ENCODE data around the gene RBPMS2. TPM values are rescaled to one million over a fixed set of nuclear protein-coding genes. Genes with fewer than 3 reads are reported as not detected.

RBPMS2 gene
- total RNA-seq, 1 donor from 2014 or later = not detected

- H3K27me3 Mint-ChIP-seq = no peaks in the 10 kb centered on the region
- no peak overlapping the region for H3K27ac Mint-ChIP-seq
- no peak for DNase-seq
- peaks cover 3% of the 10 kb centered on the region for H3K4me1 Mint-ChIP-seq
- no peaks in the 10 kb centered on the region for H3K36me3 Mint-ChIP-seq (ENCODE audit: low read depth)
- H3K4me3 Mint-ChIP-seq = no peak overlapping the region
- H3K9me3 Mint-ChIP-seq = no peaks in the 10 kb centered on the region
- intact Hi-C loops (cut with micrococcal nuclease) = no loop called here
Observed at GRCh38 chr15:64713592-64713991, 61.8 kb downstream of the RBPMS2 start.

GRCh38 chr15:64712353-64712752, 63.0 kb downstream of the RBPMS2 start:
- H3K9me3 Mint-ChIP-seq = no peaks in the 10 kb centered on the region
- no peak overlapping the region for H3K27ac Mint-ChIP-seq
- DNase-seq = no peak
- intact Hi-C loops (cut with micrococcal nuclease) = no loop called here
- H3K4me3 Mint-ChIP-seq = no peak overlapping the region
- no peaks in the 10 kb centered on the region for H3K4me1 Mint-ChIP-seq
- no peaks in the 10 kb centered on the region for H3K27me3 Mint-ChIP-seq
- H3K36me3 Mint-ChIP-seq (ENCODE audit: low read depth) = no peaks in the 10 kb centered on the region

DNA sequence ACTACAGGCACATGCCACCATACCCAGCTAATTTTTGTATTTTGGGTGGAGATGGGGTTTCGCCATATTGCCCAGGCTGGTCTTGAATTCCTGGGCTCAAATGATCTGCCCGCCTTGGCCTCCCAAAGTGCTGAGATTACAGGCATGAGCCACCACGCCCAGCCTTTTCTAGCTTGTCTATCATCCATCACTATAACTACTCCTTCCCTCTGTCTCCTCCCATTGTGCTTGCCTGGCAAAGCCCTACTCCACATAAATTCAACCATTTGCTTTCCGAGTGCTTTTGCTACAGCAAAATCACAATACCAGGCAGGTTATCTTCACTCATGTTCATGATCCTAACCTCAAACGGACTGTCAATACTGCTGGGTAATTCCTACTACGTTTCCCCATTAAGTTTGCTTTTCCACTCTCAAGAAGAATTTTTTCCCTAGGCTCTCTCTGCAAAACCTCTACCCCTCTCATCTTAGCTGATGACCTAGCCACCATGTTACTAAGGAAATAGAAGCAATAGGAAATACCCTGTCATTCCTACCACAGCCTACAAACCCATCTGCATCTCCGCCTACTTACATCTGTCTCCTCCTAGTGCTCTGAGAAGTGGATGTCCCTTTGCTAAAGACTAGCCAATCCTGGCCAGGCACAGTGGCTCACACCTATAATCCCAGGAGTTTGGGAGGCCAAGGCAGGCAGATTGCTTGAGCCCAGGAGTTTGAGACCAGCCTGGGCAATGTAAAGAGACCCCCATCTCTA, 64.5 kb downstream of the RBPMS2 start:
- no peaks in the 10 kb centered on the region for H3K9me3 Mint-ChIP-seq
- H3K36me3 Mint-ChIP-seq (ENCODE audit: low read depth) = no peaks in the 10 kb centered on the region
- H3K27me3 Mint-ChIP-seq = no peaks in the 10 kb centered on the region
- intact Hi-C loops (cut with micrococcal nuclease) = no loop called here
- DNase-seq = no peak
- H3K4me3 Mint-ChIP-seq = no peak overlapping the region
- H3K27ac Mint-ChIP-seq = no peak overlapping the region
- no peaks in the 10 kb centered on the region for H3K4me1 Mint-ChIP-seq

- no peaks in the 10 kb centered on the region for H3K27me3 Mint-ChIP-seq
- H3K27ac Mint-ChIP-seq = no peak overlapping the region
- peaks cover 3% of the 10 kb centered on the region for H3K36me3 Mint-ChIP-seq (ENCODE audit: low read depth)
- peaks cover 22% of the 10 kb centered on the region for H3K4me1 Mint-ChIP-seq
- intact Hi-C loops (cut with micrococcal nuclease) = no loop called here
- no peak overlapping the region for H3K4me3 Mint-ChIP-seq
- H3K9me3 Mint-ChIP-seq = no peaks in the 10 kb centered on the region
- no peak for DNase-seq
Observed at GRCh38 chr15:64706011-64706911, 69.1 kb downstream of the RBPMS2 start.

DNA sequence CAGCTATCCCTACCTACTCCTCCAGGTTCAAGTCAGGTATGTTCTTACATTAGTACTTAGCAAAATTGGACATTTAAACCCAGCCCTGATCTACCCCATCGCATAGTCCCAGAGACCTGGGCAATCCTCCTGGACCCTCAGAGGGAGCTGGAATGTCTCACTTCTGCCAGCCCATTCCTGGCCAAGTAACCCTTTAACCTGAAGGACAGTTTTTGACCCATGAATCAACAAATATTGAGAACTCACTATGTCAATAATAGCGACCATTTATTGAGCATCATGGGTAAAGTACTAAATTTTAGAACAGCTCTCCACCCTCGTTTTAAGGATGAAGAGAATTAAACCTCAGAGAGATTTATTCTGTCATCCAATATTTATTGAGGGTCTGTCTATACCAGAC, 70.4 kb downstream of the RBPMS2 start:
- H3K4me3 Mint-ChIP-seq = no peak overlapping the region
- no peaks in the 10 kb centered on the region for H3K9me3 Mint-ChIP-seq
- intact Hi-C loops (cut with micrococcal nuclease) = no loop called here
- H3K36me3 Mint-ChIP-seq (ENCODE audit: low read depth) = peaks cover 8% of the 10 kb centered on the region
- no peaks in the 10 kb centered on the region for H3K27me3 Mint-ChIP-seq
- no peak overlapping the region for H3K27ac Mint-ChIP-seq
- no peak for DNase-seq
- H3K4me1 Mint-ChIP-seq = peaks cover 33% of the 10 kb centered on the region

DNA sequence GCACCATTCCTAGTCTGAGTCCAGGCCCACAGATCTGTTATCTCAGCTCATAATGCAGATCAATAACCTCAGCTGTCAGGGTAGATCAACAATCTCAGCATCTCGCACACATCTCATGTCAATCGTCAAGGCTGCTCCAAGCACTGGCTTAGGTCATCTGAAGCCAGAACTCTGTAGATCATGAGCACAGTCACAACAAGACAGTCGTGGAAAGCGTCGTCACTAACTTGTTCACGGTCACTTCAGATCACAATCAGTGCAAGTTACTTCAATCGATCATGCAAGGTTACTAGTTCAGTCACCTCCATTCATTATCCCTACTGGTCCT, 71.8 kb downstream of the RBPMS2 start:
- no peaks in the 10 kb centered on the region for H3K9me3 Mint-ChIP-seq
- H3K27ac Mint-ChIP-seq = peak overlapping the region; percentile 86

GRCh38 chr15:64702816-64703631, 72.4 kb downstream of the RBPMS2 start:
- intact Hi-C loops (cut with micrococcal nuclease) = no loop called here
- DNase-seq = peak; percentile 99
- Mint-ChIP-seq H3K4me1 (peaks cover 51% of the 10 kb centered on the region), H3K27ac (peak overlapping the region; percentile 86), H3K4me3 (peak overlapping the region; percentile 89), H3K27me3 (no peaks in the 10 kb centered on the region), H3K9me3 (no peaks in the 10 kb centered on the region), H3K36me3 (ENCODE audit: low read depth) (peaks cover 12% of the 10 kb centered on the region)

More for the DNA sequence above, 71.8 kb downstream of the RBPMS2 start:
- Mint-ChIP-seq H3K27me3 (no peaks in the 10 kb centered on the region), H3K4me1 (peaks cover 46% of the 10 kb centered on the region), H3K4me3 (peak overlapping the region; percentile 89), H3K36me3 (ENCODE audit: low read depth) (peaks cover 12% of the 10 kb centered on the region)
- no peak for DNase-seq
- intact Hi-C loops (cut with micrococcal nuclease) = no loop called here

DNA sequence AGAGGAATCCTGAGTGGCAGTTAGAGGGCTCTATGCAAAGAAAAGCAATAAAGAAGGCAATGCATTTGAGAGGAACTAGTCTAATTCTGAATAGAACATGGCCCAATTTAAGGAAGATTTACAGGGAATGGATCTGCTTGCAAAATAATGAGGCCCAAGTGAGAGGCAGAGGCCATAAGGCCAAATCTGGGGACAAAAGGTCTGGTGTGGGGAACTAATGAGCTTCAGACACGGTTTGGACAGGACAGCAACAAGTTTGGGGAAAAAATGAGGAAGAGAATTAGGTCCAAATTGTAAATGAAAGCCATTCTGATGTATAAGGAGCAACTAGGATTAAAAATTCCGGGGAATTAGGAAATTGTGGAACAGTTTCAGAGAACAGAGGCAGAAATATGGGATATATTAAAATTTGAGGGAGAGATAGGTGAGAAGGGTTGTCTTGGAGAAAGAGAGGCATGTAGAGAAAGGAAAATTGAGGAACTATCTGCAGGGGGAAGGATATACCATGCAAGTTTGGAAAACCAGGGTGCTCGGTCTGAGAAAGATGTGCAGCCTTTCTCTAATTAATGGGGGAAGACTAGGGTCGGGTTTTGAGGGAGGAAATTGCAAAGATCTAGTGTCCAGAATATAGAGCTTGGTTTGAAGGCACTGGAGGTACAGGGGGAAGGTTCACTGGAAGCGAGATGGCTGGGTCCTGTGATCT, 73.8 kb downstream of the RBPMS2 start:
- intact Hi-C loops (cut with micrococcal nuclease) = loop anchor here (2.0 kb wide), 1 partner anchor 15 kb away; no protein-coding TSS in a partner anchor
- no peak for DNase-seq
- no peaks in the 10 kb centered on the region for H3K27me3 Mint-ChIP-seq
- H3K4me3 Mint-ChIP-seq = peak overlapping the region; percentile 89
- peak overlapping the region; percentile 86 for H3K27ac Mint-ChIP-seq
- H3K4me1 Mint-ChIP-seq = peaks cover 57% of the 10 kb centered on the region
- no peaks in the 10 kb centered on the region for H3K9me3 Mint-ChIP-seq
- peaks cover 14% of the 10 kb centered on the region for H3K36me3 Mint-ChIP-seq (ENCODE audit: low read depth)

DNA sequence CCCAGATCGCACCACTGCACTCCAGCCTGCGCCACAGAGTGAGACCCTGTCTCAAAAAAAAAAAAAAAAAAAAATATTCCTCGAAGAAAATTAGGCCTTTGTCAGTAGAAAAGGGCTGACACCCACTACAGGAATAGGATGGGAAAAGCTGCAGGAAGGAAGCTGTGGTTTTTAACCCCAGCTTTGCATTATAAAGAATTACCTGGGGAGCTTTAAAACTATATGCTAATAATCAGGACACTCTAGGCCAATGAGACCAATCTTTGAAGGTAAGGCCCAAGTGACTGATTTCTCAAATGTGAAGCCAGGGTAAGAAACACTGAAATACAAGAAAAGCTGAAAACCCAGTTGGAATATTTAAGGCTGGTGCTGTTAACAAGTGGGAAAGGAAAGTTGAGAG, 74.3 kb downstream of the RBPMS2 start:
- H3K9me3 Mint-ChIP-seq = no peaks in the 10 kb centered on the region

DNA sequence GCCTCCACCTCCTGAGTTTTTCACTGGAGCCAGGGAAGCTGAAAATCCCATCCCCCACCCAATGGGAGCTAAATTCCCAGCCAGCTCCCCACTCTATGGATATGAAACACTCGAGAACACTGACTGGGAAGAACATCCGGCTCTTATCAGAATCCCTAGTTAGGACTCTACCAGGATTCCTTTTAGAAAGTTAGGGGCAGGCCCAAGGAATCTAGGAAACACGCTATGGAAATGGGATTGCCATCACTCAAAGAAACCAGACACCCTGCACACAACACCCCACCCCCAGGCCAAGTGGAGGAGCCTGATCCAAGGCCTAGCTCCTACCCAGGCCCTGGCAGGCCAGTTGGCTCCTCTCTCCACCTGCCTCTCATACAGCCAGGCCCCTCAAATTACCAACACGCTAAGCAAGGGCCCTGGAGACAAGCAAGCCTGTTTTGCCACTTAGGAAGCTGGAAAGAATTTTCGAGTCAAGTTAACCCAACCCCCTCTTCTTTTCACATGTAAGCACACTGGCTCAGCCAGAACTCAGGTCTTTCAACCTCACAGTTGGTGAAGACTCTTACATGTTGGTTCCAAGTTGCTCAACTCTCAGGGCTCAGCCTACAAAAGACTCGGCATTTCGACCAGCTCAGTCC, 75.5 kb downstream of the RBPMS2 start:
- H3K9me3 Mint-ChIP-seq = no peaks in the 10 kb centered on the region
- H3K4me1 Mint-ChIP-seq = peaks cover 61% of the 10 kb centered on the region
- no peak for DNase-seq
- H3K36me3 Mint-ChIP-seq (ENCODE audit: low read depth) = peaks cover 21% of the 10 kb centered on the region
- intact Hi-C loops (cut with micrococcal nuclease) = loop anchor here (2.0 kb wide), 1 partner anchor 13 kb away; no protein-coding TSS in a partner anchor
- H3K27me3 Mint-ChIP-seq = no peaks in the 10 kb centered on the region
- no peak overlapping the region for H3K27ac Mint-ChIP-seq
- H3K4me3 Mint-ChIP-seq = no peak overlapping the region

More for the DNA sequence above, 74.3 kb downstream of the RBPMS2 start:
- no peak overlapping the region for H3K27ac Mint-ChIP-seq
- H3K36me3 Mint-ChIP-seq (ENCODE audit: low read depth) = peaks cover 14% of the 10 kb centered on the region
- peak overlapping the region; percentile 89 for H3K4me3 Mint-ChIP-seq
- H3K4me1 Mint-ChIP-seq = peaks cover 57% of the 10 kb centered on the region
- no peak for DNase-seq
- intact Hi-C loops (cut with micrococcal nuclease) = loop anchor here (2.0 kb wide), 1 partner anchor 14 kb away; no protein-coding TSS in a partner anchor
- no peaks in the 10 kb centered on the region for H3K27me3 Mint-ChIP-seq

DNA sequence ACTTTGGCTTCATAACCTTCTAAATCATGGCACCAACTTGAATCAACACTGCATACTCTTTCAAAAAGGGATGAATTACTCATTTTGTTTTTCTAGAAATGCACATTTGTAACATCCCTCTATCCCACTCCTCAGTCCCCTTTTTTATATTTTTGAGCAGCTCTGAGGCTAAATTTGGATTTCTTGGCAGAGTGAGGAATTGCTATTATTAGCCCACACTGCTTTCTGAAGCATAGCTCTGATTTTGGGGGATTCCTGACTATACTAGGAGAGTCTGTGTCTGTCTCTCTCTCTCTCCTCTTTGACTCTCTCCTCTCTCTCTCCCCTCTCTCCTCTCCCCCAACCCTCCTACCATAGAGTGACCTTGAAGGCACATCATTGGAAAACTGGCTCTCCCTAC, 76.6 kb downstream of the RBPMS2 start:
- peak overlapping the region; percentile 62 for H3K27ac Mint-ChIP-seq
- H3K4me1 Mint-ChIP-seq = peaks cover 62% of the 10 kb centered on the region
- DNase-seq = no peak
- peaks cover 27% of the 10 kb centered on the region for H3K36me3 Mint-ChIP-seq (ENCODE audit: low read depth)
- no peaks in the 10 kb centered on the region for H3K27me3 Mint-ChIP-seq
- H3K9me3 Mint-ChIP-seq = no peaks in the 10 kb centered on the region
- intact Hi-C loops (cut with micrococcal nuclease) = no loop called here
- H3K4me3 Mint-ChIP-seq = peak overlapping the region; percentile 4

- no peak for DNase-seq
- Mint-ChIP-seq H3K27me3 (no peaks in the 10 kb centered on the region), H3K9me3 (no peaks in the 10 kb centered on the region), H3K36me3 (ENCODE audit: low read depth) (peaks cover 32% of the 10 kb centered on the region), H3K27ac (peak overlapping the region; percentile 69), H3K4me3 (no peak overlapping the region), H3K4me1 (peaks cover 55% of the 10 kb centered on the region)
- intact Hi-C loops (cut with micrococcal nuclease) = no loop called here
Observed at GRCh38 chr15:64697911-64698369, 77.4 kb downstream of the RBPMS2 start.

- H3K4me1 Mint-ChIP-seq = peaks cover 46% of the 10 kb centered on the region
- intact Hi-C loops (cut with micrococcal nuclease) = no loop called here
- H3K27ac Mint-ChIP-seq = no peak overlapping the region
Observed at GRCh38 chr15:64696481-64696880, 78.9 kb downstream of the RBPMS2 start.

More at GRCh38 chr15:64696481-64696880, 78.9 kb downstream of the RBPMS2 start:
- no peak for DNase-seq
- Mint-ChIP-seq H3K9me3 (no peaks in the 10 kb centered on the region), H3K4me3 (no peak overlapping the region), H3K36me3 (ENCODE audit: low read depth) (peaks cover 34% of the 10 kb centered on the region), H3K27me3 (no peaks in the 10 kb centered on the region)
